GM19438 (cell line): Measurements from ENCODE around the gene ITPA.
A peak's percentile ranks its signal among the peaks of the same experiment; 100 is the strongest.
"Not testable (repeated sequence)": the region's sequence is repeated elsewhere in the genome, so short reads cannot be mapped to it uniquely, and the experiment has no call there.

Source experiments
- ATAC-seq: cut with Tn5 transposase; IDR thresholded peaks from one replicate; pipeline ENCODE4 v1.9.1; 2021; ENCODE audit warnings: low read depth; ENCODE audit not compliant: unreplicated experiment

The ITPA gene

GRCh38 chr20:3195590-3196237 lies 13.6 kb upstream of the ITPA start:
- ATAC-seq, result no peak

DNA sequence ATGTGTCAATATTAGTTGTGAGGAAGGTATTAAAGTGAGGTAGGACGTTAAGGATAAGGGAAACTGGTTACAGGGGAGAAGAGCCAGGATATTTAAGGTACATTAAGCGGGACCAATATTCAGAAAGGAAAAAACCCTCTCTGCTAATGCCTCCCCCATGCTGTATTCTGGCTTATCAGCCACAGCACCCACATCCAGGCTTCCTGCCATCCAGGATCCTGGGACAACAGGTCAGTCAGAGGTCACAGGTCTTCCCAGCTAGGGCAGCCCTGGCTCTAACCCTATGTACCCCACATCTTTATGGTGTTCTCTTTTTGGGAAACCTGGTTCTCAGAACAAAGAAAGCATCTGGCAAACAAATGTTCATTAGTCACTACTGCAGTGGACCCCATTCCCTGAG lies 10.1 kb upstream of the ITPA start:
- no peak for ATAC-seq

- no peak for ATAC-seq
Measured at GRCh38 chr20:3199976-3200755, 9.1 kb upstream of the ITPA start.

DNA sequence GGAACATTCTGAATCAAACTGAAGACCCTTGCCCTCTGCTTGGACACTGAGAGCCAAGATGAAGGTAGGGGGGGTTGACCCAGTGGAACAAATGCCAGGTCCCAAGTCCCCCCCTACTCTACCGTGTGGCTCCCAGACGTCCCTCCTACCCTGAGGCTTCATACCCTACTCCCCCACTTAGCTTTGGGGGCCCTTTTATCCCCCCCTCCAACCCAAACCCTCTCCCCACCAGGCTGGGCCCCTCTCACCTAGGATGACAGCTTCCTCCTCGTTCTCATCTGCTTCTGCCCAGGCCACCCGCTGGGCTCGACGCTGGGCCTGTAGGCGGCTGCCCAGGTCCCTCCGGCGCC lies 6.4 kb upstream of the ITPA start:
- no peak for ATAC-seq

- ATAC-seq, result peak; percentile 36
Measured at GRCh38 chr20:3203315-3204123, 5.8 kb upstream of the ITPA start.

DNA sequence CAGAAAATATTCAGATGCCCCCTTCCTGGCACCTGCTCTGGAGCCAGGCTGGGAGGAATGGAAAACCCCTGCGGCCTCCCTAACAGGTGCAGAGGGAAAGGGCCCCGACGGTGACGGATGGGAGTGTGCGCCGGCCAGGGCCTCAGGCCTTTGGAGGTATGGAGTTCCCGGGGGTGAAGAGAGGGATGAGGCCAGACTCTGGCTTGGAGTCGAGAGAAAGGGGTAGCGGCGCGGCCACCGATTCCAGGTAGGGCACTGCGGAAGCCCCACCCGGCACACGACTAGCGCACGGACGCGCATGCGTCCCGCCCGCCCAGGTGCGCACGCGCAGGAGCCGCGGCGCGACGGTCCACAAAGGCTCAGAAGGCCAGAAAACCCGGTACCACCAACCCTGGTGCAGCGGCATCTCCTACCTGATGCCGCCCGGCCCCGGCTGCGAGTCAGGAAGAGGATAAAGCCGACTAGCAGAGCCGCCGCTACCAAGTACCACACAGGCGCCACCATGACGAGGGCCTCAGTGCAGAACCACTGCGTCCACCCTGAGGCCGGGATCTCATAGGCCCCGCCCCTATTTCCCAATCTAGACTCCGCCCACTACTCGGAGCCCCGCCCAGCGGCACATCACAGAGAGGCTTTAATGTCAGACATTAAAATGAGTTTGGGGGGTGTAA lies 5.0 kb upstream of the ITPA start, which contains the start of gene DDRGK1:
Gene DDRGK1, minus strand, starts transcription at position 559 of the 671 bp plus-strand sequence. Its CDS starts 55 bp downstream, at position 504.
- peak; percentile 79 for ATAC-seq

- no peak for ATAC-seq
Measured at GRCh38 chr20:3208786-3209256, 477 bp upstream of the ITPA start.

- no peak for ATAC-seq
Measured at GRCh38 chr20:3209946-3210317, 634 bp downstream of the ITPA start.

- ATAC-seq, result no peak
Measured at GRCh38 chr20:3210346-3210745, 1.0 kb downstream of the ITPA start.

DNA sequence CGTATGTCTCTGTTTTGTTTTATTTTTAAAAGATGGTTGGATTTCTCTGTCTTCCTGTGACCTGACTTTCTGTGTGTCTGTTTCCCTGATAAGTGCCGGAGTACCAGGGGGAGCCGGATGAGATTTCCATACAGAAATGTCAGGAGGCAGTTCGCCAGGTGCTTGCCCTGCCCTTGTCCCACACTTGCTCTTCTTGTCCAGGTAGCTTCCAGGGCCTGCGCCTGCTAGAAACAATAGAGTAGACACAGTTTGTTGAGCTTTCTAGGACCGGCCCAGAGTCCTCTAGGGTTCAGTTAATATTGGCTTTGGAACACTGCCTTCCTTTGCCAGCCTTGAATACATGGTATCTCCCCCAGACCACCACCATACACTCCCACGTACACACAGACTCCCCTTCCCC lies 3.9 kb downstream of the ITPA start:
- no peak for ATAC-seq

DNA sequence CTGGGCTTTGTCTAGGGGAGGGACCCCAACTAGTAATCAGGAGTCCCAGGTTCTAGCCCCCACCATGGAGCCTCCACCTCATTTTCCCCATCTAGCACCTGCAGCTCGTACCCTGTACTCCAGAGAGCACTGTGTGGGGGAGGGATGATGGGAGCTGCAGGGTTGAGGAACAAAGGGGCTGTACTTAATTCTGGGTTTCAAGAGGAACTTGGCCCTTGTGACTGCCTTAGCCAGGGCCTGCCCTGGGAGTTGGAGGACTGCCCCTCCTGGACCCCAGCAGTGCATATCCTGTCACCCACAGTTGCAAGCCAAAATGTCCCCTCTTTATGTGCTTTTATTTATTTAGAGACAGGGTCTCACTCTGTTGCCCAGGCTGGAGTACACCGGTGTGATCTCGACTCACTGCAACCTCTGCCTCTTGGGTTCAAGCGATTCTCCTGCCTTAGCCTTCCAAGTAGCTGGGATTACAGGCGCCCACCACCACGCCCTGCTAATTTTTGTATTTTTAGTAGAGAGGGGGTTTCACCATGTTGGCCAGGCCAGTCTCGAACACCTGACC lies 6.1 kb downstream of the ITPA start:
- ATAC-seq, result not testable (repeated sequence)

GRCh38 chr20:3218307-3218988 lies 9.2 kb downstream of the ITPA start:
- ATAC-seq, result peak; percentile 55

GRCh38 chr20:3221398-3222226 lies 12.3 kb downstream of the ITPA start:
- no peak for ATAC-seq

DNA sequence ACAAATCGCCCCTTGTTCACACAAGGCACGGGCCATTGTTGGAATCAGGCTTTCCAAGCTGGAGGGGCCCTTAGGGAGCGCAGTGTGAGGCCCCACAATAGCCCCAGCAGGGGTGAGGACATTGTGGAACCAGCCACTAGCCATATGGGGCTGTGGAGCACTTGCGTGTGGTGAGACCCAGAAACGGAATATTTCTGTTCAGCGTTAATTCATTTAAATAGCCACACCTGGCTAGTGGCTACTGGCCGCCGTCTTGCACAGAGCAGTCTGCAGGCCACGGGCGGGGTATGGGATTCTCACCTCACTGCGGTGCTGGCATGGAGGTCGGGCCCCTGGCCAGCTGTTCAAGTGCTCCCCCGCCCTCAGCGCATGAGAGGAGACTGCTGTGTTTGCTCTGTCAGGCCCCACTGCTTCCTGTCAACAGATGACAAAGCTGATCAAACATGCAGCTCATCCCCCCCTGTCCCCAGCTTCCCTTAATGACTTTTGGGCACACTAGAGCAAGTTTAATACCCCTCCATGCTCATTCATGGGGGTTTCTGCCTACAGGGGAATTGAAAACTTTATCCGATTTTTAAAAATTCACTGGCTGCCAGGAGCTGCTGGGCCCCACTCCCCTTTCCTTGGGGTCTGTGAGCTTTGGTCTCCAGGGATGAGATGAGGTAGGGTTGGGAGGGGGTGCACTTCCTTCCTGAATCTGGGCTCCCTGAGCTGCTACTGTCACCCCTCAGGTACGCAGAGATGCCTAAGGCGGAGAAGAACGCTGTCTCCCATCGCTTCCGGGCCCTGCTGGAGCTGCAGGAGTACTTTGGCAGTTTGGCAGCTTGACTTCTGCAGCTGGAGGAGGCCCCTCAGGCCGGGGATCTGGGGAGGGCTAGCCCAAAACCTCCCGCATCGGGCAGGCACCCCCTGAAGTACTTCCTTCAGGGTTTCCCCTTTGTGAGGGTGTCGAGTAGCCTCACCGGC lies 13.6 kb downstream of the ITPA start:
- no peak for ATAC-seq

GRCh38 chr20:3223651-3223993 lies 14.3 kb downstream of the ITPA start:
- no peak for ATAC-seq

GRCh38 chr20:3223994-3224680 lies 14.8 kb downstream of the ITPA start:
- no peak for ATAC-seq

DNA sequence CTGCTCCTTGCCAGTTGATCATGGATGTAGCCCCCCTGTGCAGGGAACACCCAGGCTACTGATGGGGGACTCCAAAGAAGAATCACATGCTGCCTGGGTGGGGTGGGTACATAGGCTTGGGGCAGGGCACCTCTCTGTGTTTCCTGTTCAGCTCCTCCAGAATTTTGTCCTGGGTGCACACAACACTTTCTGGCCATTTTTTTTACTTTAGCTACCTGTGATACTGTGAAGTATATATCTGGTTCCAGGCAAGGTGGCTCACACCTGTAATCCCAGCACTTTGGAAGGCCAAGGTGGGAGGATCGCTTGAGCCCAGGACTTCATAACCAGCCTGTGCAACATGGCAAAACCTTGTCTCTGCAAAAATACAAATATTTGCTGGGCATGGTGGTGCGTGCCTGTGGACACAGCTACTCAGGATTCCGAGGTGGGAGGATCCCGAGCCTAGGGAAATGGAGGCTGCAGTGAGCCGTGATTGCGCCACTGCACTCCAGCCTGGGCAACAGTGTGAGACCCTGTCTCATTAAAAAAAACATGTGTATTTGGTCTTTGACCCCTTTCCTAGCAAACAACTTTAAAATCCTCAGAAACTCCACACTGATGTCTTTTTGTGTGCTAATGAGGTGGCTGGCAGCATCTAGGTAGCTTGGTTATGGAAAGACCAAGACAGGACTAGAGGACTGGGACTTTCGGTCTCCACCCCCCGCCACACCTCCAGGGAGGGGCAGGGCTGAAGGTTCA lies 15.6 kb downstream of the ITPA start:
- no peak for ATAC-seq
